RWPE2 (cell line): ENCODE measurements around the gene GLRA2.

Source experiments
- ATAC-seq: fragments of 200-7000 bp; cut with Tn5 transposase; 3 replicates; pipeline ENCODE4 v1.9.1; 2021; ENCODE audit warnings: low read depth
- DNase-seq: peaks from one replicate; pipeline ENCODE4 v3.0.0-alpha.2; 2020; ENCODE audit warnings: low spot score
- H3K27ac ChIP-seq: fragments of 450-650 bp; 2 replicates; pipeline ENCODE4 v1.5.1; 2017; ENCODE audit warnings: mild to moderate bottlenecking; ENCODE audit not compliant: poor library complexity, severe bottlenecking
- H3K27me3 ChIP-seq: fragments of 250-450 bp; sonication (Bioruptor Pico); 2 replicates; pipeline ENCODE4 v1.5.1; 2021; ENCODE audit warnings: mild to moderate bottlenecking, moderate library complexity; ENCODE audit not compliant: insufficient read depth, poor library complexity, severe bottlenecking
- H3K36me3 ChIP-seq: fragments of 250-450 bp; sonication (Bioruptor Pico); 2 replicates; pipeline ENCODE4 v1.5.1; 2020; ENCODE audit warnings: low read depth, mild to moderate bottlenecking, moderate library complexity
- H3K4me1 ChIP-seq: fragments of 250-450 bp; sonication (Bioruptor Pico); 2 replicates; pipeline ENCODE4 v1.5.1; 2021; ENCODE audit warnings: mild to moderate bottlenecking, moderate library complexity; ENCODE audit not compliant: insufficient read depth, poor library complexity, severe bottlenecking
- H3K4me3 ChIP-seq: fragments of 250-450 bp; sonication (Bioruptor Pico); 2 replicates; pipeline ENCODE4 v1.5.1; 2021; ENCODE audit warnings: mild to moderate bottlenecking, moderate library complexity; ENCODE audit not compliant: severe bottlenecking
- H3K9me3 ChIP-seq: fragments of 250-450 bp; sonication (Bioruptor Pico); 2 replicates; pipeline ENCODE4 v1.5.1; 2021; ENCODE audit warnings: mild to moderate bottlenecking, moderate library complexity; ENCODE audit not compliant: severe bottlenecking
- TF ChIP-seq, protein P1 (sequence below): fragments of 450-650 bp; IDR thresholded peaks from one replicate; pipeline ENCODE4 v1.5.1; 2017; ENCODE audit warnings: mild to moderate bottlenecking, moderate library complexity; ENCODE audit not compliant: poor library complexity, severe bottlenecking

Gene GLRA2

DNA sequence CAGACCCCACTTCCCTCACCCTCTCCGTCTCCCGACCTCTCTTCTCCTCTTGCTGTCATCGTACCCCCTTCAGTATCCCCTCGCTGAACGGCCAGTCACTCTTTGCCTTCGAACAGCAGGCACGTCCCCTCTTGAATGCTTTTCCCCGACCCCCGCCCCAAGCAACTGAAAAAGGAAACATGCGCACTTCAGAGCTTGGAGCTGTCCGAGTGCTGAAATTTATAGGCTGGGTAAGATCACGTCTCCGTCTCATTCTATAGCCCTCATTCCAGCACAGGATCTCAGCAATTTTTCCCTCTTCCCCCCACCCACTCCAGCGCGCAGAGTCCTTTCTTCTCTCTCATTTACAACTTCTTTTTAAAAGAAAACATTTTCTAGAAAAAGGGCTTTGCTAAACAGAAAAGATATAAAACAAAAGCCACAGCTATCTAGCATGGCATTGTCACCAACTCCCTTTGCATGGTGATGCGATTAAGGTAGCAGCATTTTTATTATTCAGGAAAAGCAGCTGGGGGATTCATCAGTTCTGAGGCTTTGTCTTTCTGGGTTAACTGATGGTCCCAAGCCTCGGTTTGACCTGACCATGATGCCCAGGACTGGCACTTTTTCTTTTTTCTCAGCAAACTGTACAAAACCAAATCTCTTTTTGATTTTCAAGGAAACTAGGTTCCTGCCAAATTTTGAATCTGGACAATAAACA lies at the start of gene GLRA2:
Gene GLRA2, plus strand, starts transcription at position 247 of the 700 bp plus-strand sequence. CDS start 522 bp downstream, outside the sequence.
- ATAC-seq (no peak), DNase-seq (no peak)
- Histone ChIP-seq H3K27me3 (no peaks in the 10 kb centered on the region), H3K4me1 (no peaks in the 10 kb centered on the region), H3K27ac (no peak within 1 kb of the TSS), H3K36me3 (no peaks in the 10 kb centered on the region), H3K4me3 (no peak within 1 kb of the TSS), H3K9me3 (no peaks in the 10 kb centered on the region)
- TF ChIP-seq, protein P1, sequence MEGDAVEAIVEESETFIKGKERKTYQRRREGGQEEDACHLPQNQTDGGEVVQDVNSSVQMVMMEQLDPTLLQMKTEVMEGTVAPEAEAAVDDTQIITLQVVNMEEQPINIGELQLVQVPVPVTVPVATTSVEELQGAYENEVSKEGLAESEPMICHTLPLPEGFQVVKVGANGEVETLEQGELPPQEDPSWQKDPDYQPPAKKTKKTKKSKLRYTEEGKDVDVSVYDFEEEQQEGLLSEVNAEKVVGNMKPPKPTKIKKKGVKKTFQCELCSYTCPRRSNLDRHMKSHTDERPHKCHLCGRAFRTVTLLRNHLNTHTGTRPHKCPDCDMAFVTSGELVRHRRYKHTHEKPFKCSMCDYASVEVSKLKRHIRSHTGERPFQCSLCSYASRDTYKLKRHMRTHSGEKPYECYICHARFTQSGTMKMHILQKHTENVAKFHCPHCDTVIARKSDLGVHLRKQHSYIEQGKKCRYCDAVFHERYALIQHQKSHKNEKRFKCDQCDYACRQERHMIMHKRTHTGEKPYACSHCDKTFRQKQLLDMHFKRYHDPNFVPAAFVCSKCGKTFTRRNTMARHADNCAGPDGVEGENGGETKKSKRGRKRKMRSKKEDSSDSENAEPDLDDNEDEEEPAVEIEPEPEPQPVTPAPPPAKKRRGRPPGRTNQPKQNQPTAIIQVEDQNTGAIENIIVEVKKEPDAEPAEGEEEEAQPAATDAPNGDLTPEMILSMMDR: no peak

GRCh38 chrX:14489437-14489836 lies 39.9 kb upstream of the GLRA2 start:
- H3K9me3 ChIP-seq: no peaks in the 10 kb centered on the region
- H3K27me3 ChIP-seq: no peaks in the 10 kb centered on the region
- no peak for DNase-seq
- no peaks in the 10 kb centered on the region for H3K36me3 ChIP-seq
- TF ChIP-seq, protein P1: no peak
- H3K27ac ChIP-seq: no peak overlapping the region
- no peaks in the 10 kb centered on the region for H3K4me1 ChIP-seq
- no peak for ATAC-seq
- no peak overlapping the region for H3K4me3 ChIP-seq

GRCh38 chrX:14491689-14492088 lies 37.6 kb upstream of the GLRA2 start:
- Histone ChIP-seq H3K36me3 (no peaks in the 10 kb centered on the region), H3K27ac (no peak overlapping the region), H3K27me3 (no peaks in the 10 kb centered on the region), H3K4me1 (no peaks in the 10 kb centered on the region), H3K9me3 (no peaks in the 10 kb centered on the region), H3K4me3 (no peak overlapping the region)
- TF ChIP-seq, protein P1: no peak
- ATAC-seq (no peak), DNase-seq (no peak)

GRCh38 chrX:14496674-14497073 lies 32.7 kb upstream of the GLRA2 start:
- no peaks in the 10 kb centered on the region for H3K27me3 ChIP-seq
- H3K36me3 ChIP-seq: no peaks in the 10 kb centered on the region
- H3K9me3 ChIP-seq: no peaks in the 10 kb centered on the region
- H3K27ac ChIP-seq: no peak overlapping the region
- H3K4me3 ChIP-seq: no peak overlapping the region
- TF ChIP-seq, protein P1: no peak
- ATAC-seq: no peak
- no peaks in the 10 kb centered on the region for H3K4me1 ChIP-seq
- DNase-seq: no peak

DNA sequence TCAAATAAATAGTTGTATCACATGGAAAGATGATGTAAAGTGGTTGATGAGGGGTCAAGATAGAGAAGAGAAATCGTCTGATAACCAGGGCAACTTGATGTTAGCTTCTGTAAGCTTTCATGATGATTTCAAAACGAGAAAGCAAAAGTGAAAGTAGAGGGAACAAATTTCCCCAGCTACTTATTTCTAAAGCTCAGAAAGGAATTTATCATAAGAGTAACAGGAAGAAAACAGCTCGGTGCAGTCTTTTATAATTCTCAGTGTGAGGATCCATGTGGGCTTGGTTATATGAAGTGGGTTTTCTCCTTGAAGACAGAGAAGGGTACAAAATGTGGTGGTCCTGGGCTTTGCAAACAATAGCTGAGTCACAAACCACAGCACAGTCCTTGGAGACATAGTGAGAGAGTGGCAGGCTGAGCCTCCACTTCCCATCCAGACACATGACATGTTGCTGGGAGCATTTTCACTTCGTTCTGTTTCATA lies 32.1 kb upstream of the GLRA2 start:
- Histone ChIP-seq H3K36me3 (no peaks in the 10 kb centered on the region), H3K4me1 (no peaks in the 10 kb centered on the region), H3K4me3 (no peak overlapping the region), H3K27ac (no peak overlapping the region), H3K9me3 (no peaks in the 10 kb centered on the region), H3K27me3 (no peaks in the 10 kb centered on the region)
- ATAC-seq: no peak
- DNase-seq: no peak
- TF ChIP-seq, protein P1: no peak
